NCI-H2196 treated with DMSO at 0.1 percent for 48 hours (cell line): Measurements from ENCODE around the gene POLR2L.

Experiments
- DNase-seq: peaks from one replicate; lab custom pipeline; 2025; ENCODE audit not compliant: unreplicated experiment; lab: John Stamatoyannopoulos, UW

The POLR2L gene

GRCh38 chr11:869399-870126 lies 27.2 kb upstream of the POLR2L start:
- no peak for DNase-seq

DNA sequence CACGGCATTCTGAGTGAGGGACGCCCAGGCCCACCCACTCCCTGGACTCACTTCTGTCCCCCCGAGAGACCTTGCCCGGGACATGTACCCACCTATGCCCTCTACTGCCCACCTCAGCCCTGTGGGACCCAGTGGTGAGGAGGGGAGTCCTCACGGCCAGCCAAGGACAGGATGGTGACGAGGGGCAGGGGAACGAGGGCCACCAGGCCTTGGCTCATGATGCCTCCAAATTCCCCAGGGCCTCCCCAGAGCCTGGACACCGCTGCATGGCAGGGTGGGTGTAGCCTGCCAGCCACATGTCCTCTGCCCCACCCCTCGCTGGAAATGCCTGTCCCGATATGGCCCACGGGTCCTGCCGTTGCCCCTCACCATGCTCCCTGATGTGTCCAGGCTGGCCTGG lies 26.5 kb upstream of the POLR2L start:
- DNase-seq = no peak

DNA sequence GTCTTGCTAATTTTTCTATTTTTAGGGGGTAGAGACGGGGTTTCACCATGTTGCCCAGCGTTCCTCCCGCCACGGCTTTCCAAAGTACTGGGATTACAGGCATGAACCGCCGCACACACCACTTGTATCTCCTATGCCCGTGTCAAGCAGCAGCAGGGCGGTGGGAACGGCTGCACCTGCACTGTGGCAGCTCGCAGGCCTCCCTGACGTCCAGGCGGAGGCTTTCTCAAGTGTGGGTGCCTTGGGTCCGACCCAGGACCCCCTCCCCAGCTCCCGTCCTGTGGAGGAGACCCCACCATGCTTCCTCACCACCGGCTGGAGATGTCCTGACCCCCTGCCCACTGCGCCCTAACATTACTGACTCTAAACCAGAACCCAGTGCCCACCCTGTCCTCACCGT lies 26.1 kb upstream of the POLR2L start:
- no peak for DNase-seq

DNA sequence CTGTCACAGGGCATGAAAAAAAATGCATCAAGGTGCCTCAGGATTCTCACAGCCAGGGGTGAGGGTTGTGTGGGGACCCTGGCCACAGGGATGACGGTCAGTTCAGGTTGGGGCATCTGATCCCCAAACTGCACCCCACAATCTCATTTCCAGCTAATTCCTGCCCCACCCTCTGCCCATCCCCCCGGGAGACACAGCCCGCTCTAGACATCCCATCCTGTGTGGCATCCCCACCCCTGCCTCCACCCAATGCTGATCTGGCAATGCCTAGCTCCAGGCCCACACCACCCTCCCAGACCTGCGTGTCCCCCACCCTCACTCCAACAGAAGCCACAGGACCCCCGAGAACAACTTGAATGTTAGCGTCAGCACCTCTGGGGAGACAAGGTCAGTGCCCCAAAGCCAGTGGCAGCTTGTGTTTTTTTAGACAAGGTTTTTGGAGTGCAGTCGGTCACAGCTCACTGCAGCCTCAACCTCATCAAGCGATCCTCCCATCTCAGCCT lies 25.6 kb upstream of the POLR2L start:
- DNase-seq = no peak

GRCh38 chr11:866481-866880 lies 24.2 kb upstream of the POLR2L start:
- DNase-seq = no peak

GRCh38 chr11:865462-866430 lies 23.4 kb upstream of the POLR2L start:
- DNase-seq = no peak

GRCh38 chr11:864898-865297 lies 22.6 kb upstream of the POLR2L start:
- DNase-seq = no peak

DNA sequence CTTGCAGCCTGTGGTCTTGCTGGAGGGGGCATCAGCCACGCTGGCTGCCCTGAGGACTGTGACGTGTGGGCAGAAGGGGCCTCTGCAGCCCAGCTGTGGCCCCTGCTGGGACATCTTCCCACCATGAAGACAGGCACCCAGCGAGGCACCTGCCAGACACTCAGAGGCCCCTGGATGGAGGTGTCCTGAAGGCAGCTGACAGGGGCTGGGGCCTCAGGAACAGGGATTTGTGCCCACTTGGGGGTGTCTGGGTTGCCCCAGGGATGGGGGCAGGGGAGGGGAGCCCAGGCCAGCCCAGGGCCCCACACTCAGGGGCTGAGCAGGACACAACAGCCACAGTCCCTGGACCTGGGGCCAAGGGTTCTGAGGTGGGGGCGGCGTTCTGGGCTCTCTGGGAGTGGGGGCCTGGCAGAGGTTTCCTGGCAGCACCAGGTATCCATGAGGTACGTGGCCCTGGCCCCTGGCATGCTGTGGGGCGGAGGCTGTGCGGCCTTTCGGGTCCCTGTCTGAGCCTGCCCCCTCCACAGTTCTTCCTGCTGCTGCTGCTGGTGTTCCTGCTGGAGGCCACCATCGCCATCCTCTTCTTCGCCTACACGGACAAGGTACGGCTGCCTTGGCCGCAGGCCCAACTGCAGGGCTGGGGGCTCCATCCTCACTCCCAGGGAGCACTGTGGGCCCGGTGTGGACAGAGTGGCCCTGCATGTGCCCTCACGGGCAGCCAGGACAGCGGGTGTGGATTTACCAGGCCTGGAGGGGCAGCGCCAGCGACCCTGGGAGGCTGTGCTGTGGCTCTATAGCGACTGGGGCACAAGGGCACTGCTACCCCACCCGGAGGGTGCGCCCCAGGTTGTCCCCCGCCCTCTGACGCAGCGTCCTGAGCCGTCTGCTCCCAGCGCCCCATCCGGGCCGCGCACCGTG lies 21.8 kb upstream of the POLR2L start:
- DNase-seq = no peak

- DNase-seq = no peak
Observed at GRCh38 chr11:863023-863909, 20.9 kb upstream of the POLR2L start.

GRCh38 chr11:862696-863022 lies 20.3 kb upstream of the POLR2L start:
- no peak for DNase-seq

GRCh38 chr11:862081-862661 lies 19.8 kb upstream of the POLR2L start:
- DNase-seq = no peak

DNA sequence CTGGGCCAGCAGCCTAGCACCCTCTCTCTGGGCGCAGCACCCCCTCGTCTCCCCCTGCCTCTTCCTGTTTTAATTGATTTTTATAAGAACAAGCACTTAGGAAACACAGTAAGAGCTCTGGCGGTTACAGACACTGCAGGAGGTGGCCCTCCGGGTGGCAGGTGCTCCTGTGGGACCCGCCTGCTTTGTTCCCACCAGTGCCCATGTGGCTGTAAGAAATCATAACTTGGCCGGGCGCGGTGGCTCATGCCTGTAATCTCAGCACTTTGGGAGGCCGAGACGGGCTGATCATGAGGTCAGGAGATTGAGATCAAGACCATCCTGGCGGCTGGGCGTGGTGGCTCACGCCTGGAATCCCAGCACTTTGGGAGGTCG lies 18.8 kb upstream of the POLR2L start:
- no peak for DNase-seq

DNA sequence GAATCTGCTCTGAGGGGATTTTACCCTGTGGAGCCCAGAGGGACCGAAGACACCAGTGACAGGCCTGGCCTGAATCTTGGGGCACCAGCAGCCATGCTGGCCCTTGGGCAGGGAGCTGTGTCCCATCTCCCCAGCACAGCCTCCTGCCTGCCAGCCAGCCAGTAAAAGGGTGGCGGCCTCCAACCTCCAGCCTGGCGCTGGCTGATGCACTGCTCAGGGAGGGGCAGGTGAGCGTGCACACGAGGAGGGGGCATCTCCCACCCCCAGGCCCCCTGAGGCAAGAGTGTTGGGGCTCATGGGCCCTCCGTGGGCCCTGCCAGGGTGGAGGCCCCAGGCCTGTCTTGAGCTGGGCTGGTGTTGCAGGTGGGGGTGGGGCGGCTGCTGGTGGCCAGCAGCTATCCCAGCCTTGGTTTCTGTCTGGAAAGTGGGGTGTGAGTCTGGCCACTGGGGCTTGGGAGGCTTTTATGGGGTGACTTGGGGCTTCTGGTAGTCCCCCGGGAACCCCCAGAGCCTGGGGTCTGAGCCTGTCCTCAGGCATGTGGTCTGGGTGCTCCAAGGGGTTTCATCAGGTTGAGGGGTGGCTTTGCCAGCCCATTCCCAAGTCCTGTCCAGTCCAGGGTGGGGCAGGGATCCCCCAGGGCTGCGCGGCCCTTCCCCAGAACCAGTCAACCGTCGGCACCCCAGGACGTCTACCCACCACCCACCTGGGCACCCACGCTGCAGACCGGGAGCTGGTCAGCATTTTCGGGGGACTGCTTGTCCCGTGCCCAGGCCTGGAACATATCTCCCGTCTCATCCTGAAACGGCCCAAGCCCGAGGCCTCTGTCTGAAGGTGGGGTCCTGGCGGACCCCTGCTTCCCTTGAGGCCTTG lies 18.1 kb upstream of the POLR2L start:
- no peak for DNase-seq

DNA sequence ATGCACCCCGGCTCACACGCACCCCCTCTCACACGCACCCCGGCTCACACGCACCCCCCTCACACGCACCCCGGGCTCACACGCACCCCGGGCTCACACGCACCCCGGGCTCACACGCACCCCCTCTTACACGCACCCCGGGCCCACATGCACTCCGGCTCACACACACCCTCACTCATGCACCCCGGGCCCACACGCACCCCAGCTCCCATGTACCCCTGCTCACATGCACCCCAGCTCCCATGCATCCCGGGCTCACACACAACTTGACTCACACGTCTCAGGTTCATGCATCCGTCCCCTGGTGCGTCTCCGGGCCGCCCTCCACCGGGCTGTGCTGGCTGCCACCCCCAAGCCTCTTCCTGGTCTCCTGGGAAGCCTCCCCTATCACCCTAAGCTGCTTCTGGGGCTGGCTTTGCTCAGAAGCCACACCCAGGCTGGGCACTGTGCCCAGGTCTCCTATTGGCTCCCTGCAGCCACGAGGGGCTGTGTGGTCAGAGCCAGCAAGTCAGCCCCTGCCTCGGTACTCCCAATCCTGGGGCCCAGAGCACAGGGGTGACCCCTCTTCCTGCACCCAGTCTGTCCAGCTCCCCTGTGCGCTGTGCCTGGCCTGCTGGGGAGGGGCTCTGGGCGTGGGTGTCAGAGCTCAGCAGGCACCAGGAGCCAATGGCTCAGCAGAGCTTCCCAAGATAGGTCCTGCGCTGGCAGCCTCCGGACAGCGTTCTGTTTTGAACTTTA lies 17.2 kb upstream of the POLR2L start:
- DNase-seq = peak; percentile 81

DNA sequence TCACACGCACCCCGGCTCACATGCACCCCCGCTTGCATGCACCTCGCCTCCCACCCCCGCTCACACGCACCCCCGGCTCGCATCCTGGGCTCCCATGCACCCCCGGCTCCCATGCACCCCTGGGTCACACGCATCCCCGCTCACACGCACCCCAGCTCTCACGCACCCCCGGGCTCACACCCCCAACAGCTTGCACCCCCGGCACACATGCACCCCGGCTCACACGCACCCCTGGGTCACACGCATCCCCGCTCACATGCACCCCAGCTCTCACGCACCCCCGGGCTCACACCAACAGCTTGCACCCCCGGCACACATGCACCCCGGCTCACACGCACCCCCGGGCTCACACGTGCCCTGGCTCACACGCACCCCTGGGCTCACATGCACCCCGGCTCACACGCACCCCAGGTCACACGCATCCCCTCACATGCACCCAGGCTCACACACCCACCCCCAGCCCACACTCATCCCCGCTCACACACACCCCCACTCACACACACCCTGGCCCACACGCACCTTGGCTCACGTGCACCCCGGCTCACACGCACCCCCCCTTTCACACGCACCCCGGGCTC lies 16.5 kb upstream of the POLR2L start:
- DNase-seq = no peak

- DNase-seq = no peak
Observed at GRCh38 chr11:858053-858761, 15.9 kb upstream of the POLR2L start.

DNA sequence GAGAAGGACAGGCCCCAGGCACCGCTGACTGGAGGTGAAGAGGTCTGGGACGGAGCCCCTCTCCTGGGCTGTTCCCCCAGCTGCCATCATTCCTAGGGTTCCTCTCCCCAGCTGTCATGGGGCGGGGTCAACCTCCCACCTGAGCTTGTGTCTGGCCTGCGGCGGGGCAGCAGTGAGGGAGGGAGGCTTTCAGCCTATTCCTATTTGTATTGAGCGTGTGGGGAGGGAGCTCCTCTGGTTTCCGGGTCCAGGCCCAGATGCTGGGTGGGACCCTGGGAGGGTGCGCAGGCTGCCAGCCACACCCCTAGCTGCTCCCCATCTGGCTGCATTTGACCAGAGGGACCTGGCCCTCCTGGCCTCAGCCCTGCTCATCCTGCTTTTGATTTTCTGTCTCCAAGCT lies 14.1 kb upstream of the POLR2L start:
- no peak for DNase-seq
